H9 (cell line): Measurements from ENCODE around the gene TIAM2. TPM values are rescaled to one million over a fixed set of nuclear protein-coding genes. Genes with fewer than 3 reads are reported as not detected.

Source experiments
- DNase-seq: peaks from one replicate; pipeline ENCODE4 v3.0.0-alpha.2; 2017
- H2AFZ ChIP-seq: one replicate; pipeline ENCODE4 v1.6.1; 2013; ENCODE audit warnings: mild to moderate bottlenecking, low read length, control low read depth, moderate library complexity
- H2AK5ac ChIP-seq: 2 replicates; pipeline ENCODE4 v1.6.1; 2013; ENCODE audit warnings: low read length, control low read depth, mixed read lengths; ENCODE audit not compliant: insufficient read length
- H2BK120ac ChIP-seq: one replicate; pipeline ENCODE4 v1.6.1; 2013; ENCODE audit warnings: low read depth, mild to moderate bottlenecking, low read length, control low read depth, inconsistent platforms; ENCODE audit not compliant: poor library complexity, severe bottlenecking
- H2BK12ac ChIP-seq: 2 replicates; pipeline ENCODE4 v1.6.1; 2013; ENCODE audit warnings: low read length, control low read depth, mixed read lengths, low read depth; ENCODE audit not compliant: insufficient read length
- H2BK15ac ChIP-seq: 2 replicates; pipeline ENCODE4 v1.6.1; 2013; ENCODE audit warnings: low read depth, low read length, control low read depth
- H2BK20ac ChIP-seq: one replicate; pipeline ENCODE4 v1.6.1; 2013; ENCODE audit warnings: low read depth, mild to moderate bottlenecking, low read length, control low read depth, inconsistent platforms; ENCODE audit not compliant: poor library complexity, severe bottlenecking
- H2BK5ac ChIP-seq: 2 replicates; pipeline ENCODE4 v1.6.1; 2013; ENCODE audit warnings: low read length, control low read depth, mixed read lengths; ENCODE audit not compliant: insufficient read length
- H3K14ac ChIP-seq: 2 replicates; pipeline ENCODE4 v1.6.1; 2013; ENCODE audit warnings: low read length, control low read depth; ENCODE audit not compliant: insufficient read depth
- H3K18ac ChIP-seq: 2 replicates; pipeline ENCODE4 v1.6.1; 2013; ENCODE audit warnings: low read depth, mild to moderate bottlenecking, mixed read lengths, low read length, control low read depth; ENCODE audit not compliant: insufficient read length
- H3K23ac ChIP-seq: 2 replicates; pipeline ENCODE4 v1.6.1; 2013; ENCODE audit warnings: low read length, control low read depth, mixed read lengths, low read depth; ENCODE audit not compliant: insufficient read length
- H3K23me2 ChIP-seq: 2 replicates; pipeline ENCODE4 v1.6.1; 2013; ENCODE audit warnings: low read depth, mild to moderate bottlenecking, mixed read lengths, low read length, control low read depth; ENCODE audit not compliant: insufficient read length, poor library complexity, severe bottlenecking
- H3K27ac ChIP-seq: 2 replicates; pipeline ENCODE4 v1.5.1; 2013; ENCODE audit warnings: low read length, control low read depth, mixed read lengths, low read depth; ENCODE audit not compliant: insufficient read length
- H3K27me3 ChIP-seq: 2 replicates; pipeline ENCODE4 v1.6.1; 2013; ENCODE audit warnings: low read length, control low read depth, inconsistent platforms; ENCODE audit not compliant: insufficient read depth
- H3K4ac ChIP-seq: 2 replicates; pipeline ENCODE4 v1.6.1; 2013; ENCODE audit warnings: low read depth, mild to moderate bottlenecking, control low read depth, inconsistent platforms, low read length, moderate library complexity
- H3K4me1 ChIP-seq: 2 replicates; pipeline ENCODE4 v1.6.1; 2013; ENCODE audit warnings: low read length, control low read depth, inconsistent platforms; ENCODE audit not compliant: insufficient read depth
- H3K4me2 ChIP-seq: 2 replicates; pipeline ENCODE4 v1.6.1; 2013; ENCODE audit warnings: low read length, control low read depth, mixed read lengths; ENCODE audit not compliant: insufficient read length, insufficient read depth
- H3K56ac ChIP-seq: 2 replicates; pipeline ENCODE4 v1.6.1; 2013; ENCODE audit warnings: low read depth, mild to moderate bottlenecking, mixed read lengths, low read length, control low read depth; ENCODE audit not compliant: insufficient read length
- H3K79me1 ChIP-seq: 2 replicates; pipeline ENCODE4 v1.6.1; 2013; ENCODE audit warnings: low read depth, mild to moderate bottlenecking, moderate library complexity, low read length, control low read depth, inconsistent platforms; ENCODE audit not compliant: insufficient read depth, poor library complexity, severe bottlenecking
- H3K79me2 ChIP-seq: 2 replicates; pipeline ENCODE4 v1.6.1; 2013; ENCODE audit warnings: low read length, control low read depth, inconsistent platforms; ENCODE audit not compliant: insufficient read depth
- H3K9ac ChIP-seq: 2 replicates; pipeline ENCODE4 v1.6.1; 2013; ENCODE audit warnings: low read length, control low read depth, mixed read lengths; ENCODE audit not compliant: insufficient read length; ENCODE audit errors: extremely low read depth
- H3K9me3 ChIP-seq: one replicate; pipeline ENCODE4 v1.6.1; 2013; ENCODE audit warnings: low read depth, low read length, inconsistent platforms; ENCODE audit not compliant: control insufficient read depth
- H3T11ph ChIP-seq: one replicate; pipeline ENCODE4 v1.6.1; 2013; ENCODE audit warnings: mild to moderate bottlenecking, low read length, control low read depth, inconsistent platforms
- H4K20me1 ChIP-seq: one replicate; pipeline ENCODE4 v1.6.1; 2013; ENCODE audit not compliant: control insufficient read depth, insufficient read length, insufficient read depth
- H4K5ac ChIP-seq: 2 replicates; pipeline ENCODE4 v1.6.1; 2013; ENCODE audit warnings: low read depth, mild to moderate bottlenecking, mixed read lengths, low read length, control low read depth; ENCODE audit not compliant: insufficient read length
- H4K8ac ChIP-seq: replicated peaks from 2 replicates; pipeline ENCODE4 v1.6.1; 2013; ENCODE audit warnings: low read length, control low read depth, mixed read lengths, low read depth; ENCODE audit not compliant: insufficient read length
- H4K91ac ChIP-seq: 2 replicates; pipeline ENCODE4 v1.6.1; 2013; ENCODE audit warnings: low read depth, mild to moderate bottlenecking, moderate library complexity, mixed read lengths, low read length, control low read depth; ENCODE audit not compliant: insufficient read length
- H3K27ac Mint-ChIP-seq, 3 experiments: 2 replicates in 2 of 3; 3 replicates in 1 of 3; pipeline ENCODE4 v1.8.0; 2020 to 2021; ENCODE audit warnings: mixed read lengths in 3 of 3, mild to moderate bottlenecking in 1 of 3, moderate library complexity in 1 of 3
- H3K27me3 Mint-ChIP-seq: 2 replicates; pipeline ENCODE4 v1.8.0; 2021; ENCODE audit warnings: low read depth, mild to moderate bottlenecking, moderate library complexity, mixed read lengths
- H3K36me3 Mint-ChIP-seq, 3 experiments: 2 replicates in 2 of 3; 3 replicates in 1 of 3; pipeline ENCODE4 v1.8.0; 2020 to 2021; ENCODE audit warnings: low read depth in 3 of 3, mixed read lengths in 3 of 3; ENCODE audit not compliant: insufficient read depth in 1 of 3
- H3K4me1 Mint-ChIP-seq, 2 experiments: 2 replicates each; pipeline ENCODE4 v1.8.0; 2020; ENCODE audit warnings: mixed read lengths in 2 of 2
- H3K4me3 Mint-ChIP-seq, 2 experiments: 2 replicates in 1 of 2; 3 replicates in 1 of 2; pipeline ENCODE4 v1.8.0; 2020 to 2021; ENCODE audit warnings: mild to moderate bottlenecking in 2 of 2, mixed read lengths in 2 of 2, moderate library complexity in 1 of 2
- H3K9me3 Mint-ChIP-seq, 2 experiments: 2 replicates in 1 of 2; 3 replicates in 1 of 2; pipeline ENCODE4 v1.8.0; 2020; ENCODE audit warnings: mild to moderate bottlenecking in 2 of 2, mixed read lengths in 2 of 2, moderate library complexity in 1 of 2
- WGBS: extraction: QIAGEN DNeasy Blood & Tissue Kit; methylation state at CpG from one replicate; pipeline ENCODE4 v1.1.7; 2013; ENCODE audit warnings: missing lambda C conversion rate, low lambda C conversion rate, mixed read lengths; ENCODE audit not compliant: insufficient read length; ENCODE audit errors: extremely low coverage; 5-methylcytosine and 5-hydroxymethylcytosine counted together
- total RNA-seq: library from RNA; stranded (reverse); gene quantifications from 2 replicates; pipeline ENCODE4 v1.2.1, GENCODE V29; 2021
- TF ChIP-seq, protein P1 (sequence below): fragments of 200-600 bp; sonication (generic); conservative IDR thresholded peaks from 3 replicates; pipeline ENCODE4 v1.8.0; 2021; ENCODE audit warnings: antibody characterized with exemption, mild to moderate bottlenecking

The TIAM2 gene
- total RNA-seq, 1 experiment from 2014 or later, result 6.3 TPM

GRCh38 chr6:155062866-155063341 lies 67.8 kb downstream of the TIAM2 start:
- Histone ChIP-seq H2BK120ac (no peak overlapping the region), H2BK5ac (no peak overlapping the region), H2BK20ac (no peak overlapping the region), H2BK12ac (no peak overlapping the region), H3K14ac (no peak overlapping the region), H4K20me1 (no peaks in the 10 kb centered on the region), H3K9ac (no peak overlapping the region), H2AFZ (no peak overlapping the region), H4K5ac (no peak overlapping the region), H3K79me2 (no peaks in the 10 kb centered on the region), H3K23ac (no peak overlapping the region), H3K79me1 (no peaks in the 10 kb centered on the region), H4K91ac (no peak overlapping the region), H3K27me3 (no peaks in the 10 kb centered on the region), H3K4me1 (no peaks in the 10 kb centered on the region), H3K9me3 (no peaks in the 10 kb centered on the region), H3K18ac (no peak overlapping the region), H3K23me2 (no peaks in the 10 kb centered on the region), H3T11ph (no peak overlapping the region), H3K4ac (no peak overlapping the region), H4K8ac (no peak overlapping the region), H2BK15ac (no peak overlapping the region), H3K4me2 (no peak overlapping the region), H3K56ac (no peak overlapping the region), H2AK5ac (no peak overlapping the region), H3K27ac (no peak overlapping the region)
- Mint-ChIP-seq H3K36me3 (peaks cover 0 to 9% (median 2%) of the 10 kb centered on the region in 3 experiments; a peak in 3 of 7 replicates), H3K9me3 (peaks cover 0 to 5% of the 10 kb centered on the region in 2 experiments; a peak in 3 of 5 replicates), H3K27ac (no peak overlapping the region), H3K4me3 (no peak overlapping the region), H3K27me3 (no peaks in the 10 kb centered on the region), H3K4me1 (peaks cover 15 to 18% of the 10 kb centered on the region in 2 experiments)
- no peak for DNase-seq
- WGBS, result no CpG with 5 or more reads among the region's 1 CpG
- TF ChIP-seq, protein P1, sequence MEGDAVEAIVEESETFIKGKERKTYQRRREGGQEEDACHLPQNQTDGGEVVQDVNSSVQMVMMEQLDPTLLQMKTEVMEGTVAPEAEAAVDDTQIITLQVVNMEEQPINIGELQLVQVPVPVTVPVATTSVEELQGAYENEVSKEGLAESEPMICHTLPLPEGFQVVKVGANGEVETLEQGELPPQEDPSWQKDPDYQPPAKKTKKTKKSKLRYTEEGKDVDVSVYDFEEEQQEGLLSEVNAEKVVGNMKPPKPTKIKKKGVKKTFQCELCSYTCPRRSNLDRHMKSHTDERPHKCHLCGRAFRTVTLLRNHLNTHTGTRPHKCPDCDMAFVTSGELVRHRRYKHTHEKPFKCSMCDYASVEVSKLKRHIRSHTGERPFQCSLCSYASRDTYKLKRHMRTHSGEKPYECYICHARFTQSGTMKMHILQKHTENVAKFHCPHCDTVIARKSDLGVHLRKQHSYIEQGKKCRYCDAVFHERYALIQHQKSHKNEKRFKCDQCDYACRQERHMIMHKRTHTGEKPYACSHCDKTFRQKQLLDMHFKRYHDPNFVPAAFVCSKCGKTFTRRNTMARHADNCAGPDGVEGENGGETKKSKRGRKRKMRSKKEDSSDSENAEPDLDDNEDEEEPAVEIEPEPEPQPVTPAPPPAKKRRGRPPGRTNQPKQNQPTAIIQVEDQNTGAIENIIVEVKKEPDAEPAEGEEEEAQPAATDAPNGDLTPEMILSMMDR, result no peak
